Muscle layer of duodenum (tissue), 2 donors: ENCODE data around the gene CCL22.

Source experiments
- H3K27ac ChIP-seq: one replicate; pipeline ENCODE4 v1.7.0; 2013; ENCODE audit warnings: mild to moderate bottlenecking, low read length
- H3K27me3 ChIP-seq: one replicate; pipeline ENCODE4 v1.7.0; 2013; ENCODE audit warnings: low read depth, mild to moderate bottlenecking, control low read depth, low read length
- H3K36me3 ChIP-seq, 2 donors: one replicate each; pipeline ENCODE4 v1.7.0; 2013; ENCODE audit warnings: low read length in 2 of 2, control low read depth in 1 of 2, mild to moderate bottlenecking in 1 of 2; ENCODE audit not compliant: insufficient read depth in 2 of 2, control insufficient read depth in 1 of 2
- H3K4me1 ChIP-seq, 2 donors: one replicate each; pipeline ENCODE4 v1.7.0; 2013; ENCODE audit warnings: low read length in 2 of 2, mild to moderate bottlenecking in 2 of 2, control low read depth in 1 of 2, moderate library complexity in 1 of 2; ENCODE audit not compliant: insufficient read depth in 2 of 2, control insufficient read depth in 1 of 2
- H3K4me3 ChIP-seq, 2 donors: one replicate each; pipeline ENCODE4 v1.7.0; 2013; ENCODE audit warnings: low read length in 2 of 2, low read depth in 1 of 2, mild to moderate bottlenecking in 1 of 2
- H3K9me3 ChIP-seq, 2 donors: one replicate each; pipeline ENCODE4 v1.7.0; 2013; ENCODE audit warnings: low read length in 2 of 2, control low read depth in 1 of 2, mild to moderate bottlenecking in 1 of 2; ENCODE audit not compliant: control insufficient read depth in 1 of 2
- donor health status: healthy.

The CCL22 gene

DNA sequence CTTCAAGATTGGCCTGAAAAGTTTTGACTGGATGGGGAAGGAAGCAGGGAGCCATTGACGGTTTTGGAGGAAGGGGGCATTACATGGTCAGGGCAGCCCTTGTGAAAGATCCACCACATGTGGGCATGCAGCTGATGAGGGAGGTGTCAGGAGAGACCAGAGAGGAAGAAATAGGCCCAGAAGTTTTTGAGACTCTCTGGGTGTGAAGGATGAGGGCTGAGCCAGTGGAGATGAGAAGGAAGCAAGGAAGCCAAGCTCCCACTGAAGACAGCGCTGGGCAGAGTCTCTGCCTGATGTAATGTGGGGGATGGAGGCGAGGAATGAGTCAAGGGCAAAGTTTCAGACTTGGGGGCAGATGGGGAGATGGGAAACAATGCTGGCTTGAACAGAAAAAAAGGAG, 46.5 kb downstream of the CCL22 start:
- Histone ChIP-seq H3K27ac (no peak overlapping the region), H3K4me3 (no peak overlapping the region), H3K9me3 (no peaks in the 10 kb centered on the region), H3K27me3 (no peaks in the 10 kb centered on the region), H3K4me1 (no peaks in the 10 kb centered on the region), H3K36me3 (no peaks in the 10 kb centered on the region)

DNA sequence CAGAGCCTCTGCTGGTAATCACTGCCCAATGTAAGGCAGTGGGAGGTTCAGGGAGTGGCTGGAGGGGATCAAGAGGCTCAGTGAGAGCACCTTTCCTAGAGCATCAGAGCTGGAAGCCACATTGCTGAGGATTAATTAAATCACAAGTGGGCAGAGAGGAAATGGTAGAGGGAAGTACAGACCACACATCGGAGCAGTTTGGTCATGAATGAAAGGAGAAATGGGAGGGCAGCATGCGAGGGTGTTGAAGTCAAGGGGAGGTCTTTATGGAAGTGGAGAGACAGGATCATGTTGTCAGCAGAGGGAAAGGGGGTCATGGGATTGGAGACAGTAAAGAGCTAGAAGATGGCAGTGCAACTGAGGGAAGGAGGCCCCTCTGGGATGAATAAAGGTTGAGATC, 48.3 kb downstream of the CCL22 start:
- H3K4me1 ChIP-seq = no peaks in the 10 kb centered on the region
- no peaks in the 10 kb centered on the region for H3K36me3 ChIP-seq
- no peak overlapping the region for H3K4me3 ChIP-seq
- H3K9me3 ChIP-seq = no peaks in the 10 kb centered on the region
- no peaks in the 10 kb centered on the region for H3K27me3 ChIP-seq
- H3K27ac ChIP-seq = no peak overlapping the region

DNA sequence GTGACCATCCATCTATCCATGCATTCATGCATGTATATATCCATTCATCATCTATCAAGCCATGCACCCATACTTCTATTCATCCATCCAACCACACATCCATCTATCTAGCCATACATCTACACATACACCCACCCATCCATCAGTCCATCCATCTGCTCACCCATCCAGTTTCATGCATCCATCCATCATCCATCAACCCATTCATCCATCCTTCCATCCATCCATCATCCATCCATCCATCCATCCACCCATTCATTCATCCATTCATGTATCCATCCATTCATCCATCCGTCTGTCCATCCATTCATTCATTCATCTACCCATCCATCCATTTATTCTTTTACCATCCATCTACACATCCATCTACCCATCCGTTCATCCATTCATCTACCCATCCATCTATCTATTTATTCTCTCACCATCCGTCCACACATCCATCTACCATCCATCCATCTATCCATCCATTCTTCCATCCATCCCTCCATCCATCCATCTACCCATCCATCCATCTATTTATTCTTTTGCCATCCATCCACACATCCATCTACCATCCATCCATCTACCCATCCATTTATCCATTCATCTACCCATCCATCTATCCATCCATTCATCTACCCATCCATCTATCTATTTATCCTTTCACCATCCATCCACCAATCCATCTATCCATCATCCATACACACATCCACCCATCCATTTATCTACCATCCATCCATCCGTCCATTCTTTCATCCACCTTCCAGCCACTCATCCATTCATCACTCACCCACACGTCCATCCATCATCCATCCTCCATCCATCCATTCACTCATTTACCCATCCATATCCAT, 49.2 kb downstream of the CCL22 start:
- Histone ChIP-seq H3K4me3 (no peak overlapping the region), H3K36me3 (no peaks in the 10 kb centered on the region), H3K27me3 (no peaks in the 10 kb centered on the region), H3K27ac (no peak overlapping the region), H3K9me3 (no peaks in the 10 kb centered on the region), H3K4me1 (no peaks in the 10 kb centered on the region)

DNA sequence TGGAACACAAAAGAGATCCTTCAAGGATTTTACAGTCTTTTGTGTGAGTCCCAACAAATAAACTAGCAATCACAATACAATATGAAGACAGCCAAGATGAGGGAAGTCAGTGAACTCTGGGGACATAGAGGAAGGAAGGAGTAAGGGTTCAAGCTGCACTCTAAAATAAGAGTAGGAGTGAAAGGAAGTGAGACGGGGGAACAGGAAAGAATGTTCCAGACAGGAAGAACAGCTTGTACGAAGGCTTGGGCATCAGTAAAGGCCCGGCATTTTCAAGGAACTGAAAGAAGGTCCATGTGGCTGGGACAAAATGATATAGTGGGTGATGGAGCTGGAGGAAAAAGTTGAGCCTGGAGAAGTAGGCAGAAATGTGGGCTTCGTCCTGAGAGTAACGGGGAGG, 50.5 kb downstream of the CCL22 start:
- H3K4me1 ChIP-seq = no peaks in the 10 kb centered on the region
- H3K9me3 ChIP-seq = no peaks in the 10 kb centered on the region
- no peak overlapping the region for H3K4me3 ChIP-seq
- no peaks in the 10 kb centered on the region for H3K27me3 ChIP-seq
- H3K36me3 ChIP-seq = no peaks in the 10 kb centered on the region
- no peak overlapping the region for H3K27ac ChIP-seq

DNA sequence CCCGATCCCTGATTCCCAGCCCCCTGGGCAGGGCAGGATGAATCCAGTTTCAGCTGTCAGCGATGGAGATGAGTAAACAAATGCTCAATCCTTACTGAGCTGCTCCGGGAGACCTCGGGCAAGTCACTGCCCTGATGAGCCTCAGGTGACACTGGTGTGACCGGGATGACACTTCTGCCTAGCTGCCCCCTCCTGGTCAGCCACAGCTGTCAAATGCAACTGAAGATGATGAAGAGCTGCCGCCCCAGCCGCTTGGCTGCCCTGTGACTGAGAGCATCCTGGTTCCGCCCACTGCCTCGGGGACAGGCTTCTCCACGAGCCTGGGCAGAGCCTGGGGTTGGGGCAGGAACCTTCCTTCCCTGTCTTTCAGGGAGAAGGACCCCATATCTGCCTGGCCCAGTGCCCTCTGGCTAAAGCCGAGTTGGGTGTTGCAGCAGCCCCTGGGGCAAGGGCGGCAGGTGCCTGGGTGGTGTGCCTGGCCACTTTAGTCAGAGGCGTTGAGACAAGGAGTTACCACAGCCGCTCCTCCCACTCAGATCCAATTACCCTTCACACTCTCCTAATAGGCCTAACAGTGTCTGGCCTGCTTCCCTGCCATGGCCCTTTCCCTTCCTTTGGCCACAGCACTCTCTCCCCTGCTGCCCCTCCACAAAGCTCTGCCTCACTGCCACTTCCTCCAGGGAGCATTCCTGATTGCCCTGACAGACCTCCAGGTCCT, 51.4 kb downstream of the CCL22 start:
- H3K4me1 ChIP-seq = no peaks in the 10 kb centered on the region
- no peaks in the 10 kb centered on the region for H3K36me3 ChIP-seq
- H3K27ac ChIP-seq = no peak overlapping the region
- H3K9me3 ChIP-seq = no peaks in the 10 kb centered on the region
- H3K27me3 ChIP-seq = no peaks in the 10 kb centered on the region
- H3K4me3 ChIP-seq = no peak overlapping the region

DNA sequence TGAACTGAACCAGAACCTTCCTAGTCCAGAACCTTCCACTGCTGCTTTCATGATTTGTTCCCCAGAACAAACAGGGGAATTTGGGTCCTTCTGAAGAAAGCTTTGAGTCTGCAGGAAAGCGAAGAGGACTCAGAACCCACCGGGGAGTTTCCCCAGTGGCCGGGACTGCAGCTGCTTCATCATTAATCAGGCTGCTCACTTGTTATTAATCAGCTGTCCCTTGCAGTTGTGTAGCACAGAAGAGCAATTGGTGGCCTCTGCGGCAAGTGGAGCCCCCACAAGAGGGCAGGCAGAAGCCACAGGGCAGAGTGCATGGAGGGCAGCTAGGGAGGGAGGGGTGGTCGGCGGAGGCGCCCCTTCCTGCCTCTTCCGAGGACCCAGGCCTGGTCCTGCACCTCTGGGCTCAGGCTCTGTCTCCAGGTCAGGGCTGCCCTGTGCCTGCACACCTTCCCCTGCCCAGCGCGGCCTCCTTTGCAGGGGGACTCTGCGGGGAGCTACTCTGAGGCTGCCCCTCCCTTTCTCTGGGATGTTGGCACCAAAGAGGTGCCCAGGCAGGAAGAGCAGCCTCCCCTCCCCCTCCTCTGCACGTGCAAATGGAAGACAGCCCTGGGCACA, 52.9 kb downstream of the CCL22 start:
- Histone ChIP-seq H3K27ac (no peak overlapping the region), H3K27me3 (no peaks in the 10 kb centered on the region), H3K4me1 (no peaks in the 10 kb centered on the region), H3K4me3 (no peak overlapping the region), H3K9me3 (no peaks in the 10 kb centered on the region), H3K36me3 (no peaks in the 10 kb centered on the region)

DNA sequence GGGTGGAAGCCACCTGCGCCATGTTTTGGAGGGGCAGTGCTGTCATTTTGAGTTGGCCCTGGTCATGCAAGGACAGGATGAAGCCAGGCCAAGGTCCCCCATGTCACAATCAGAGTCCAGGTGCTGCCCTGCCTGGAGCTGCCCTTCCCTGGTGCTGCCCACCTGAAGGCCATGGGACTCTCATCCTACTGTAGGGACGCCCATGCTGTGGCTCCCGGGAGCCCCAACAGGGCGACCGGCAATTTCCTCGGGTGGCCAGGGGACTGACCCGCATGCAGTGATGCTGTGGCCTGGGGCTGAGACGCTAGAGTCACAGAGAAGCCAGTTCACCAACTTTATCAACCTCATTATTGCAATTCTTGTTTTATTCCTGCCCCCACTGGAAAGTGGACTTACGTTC, 54.0 kb downstream of the CCL22 start:
- Histone ChIP-seq H3K9me3 (no peaks in the 10 kb centered on the region), H3K27ac (no peak overlapping the region), H3K27me3 (no peaks in the 10 kb centered on the region), H3K4me3 (no peak overlapping the region), H3K4me1 (peaks cover 5 to 10% of the 10 kb centered on the region in 2 donors), H3K36me3 (no peaks in the 10 kb centered on the region)

DNA sequence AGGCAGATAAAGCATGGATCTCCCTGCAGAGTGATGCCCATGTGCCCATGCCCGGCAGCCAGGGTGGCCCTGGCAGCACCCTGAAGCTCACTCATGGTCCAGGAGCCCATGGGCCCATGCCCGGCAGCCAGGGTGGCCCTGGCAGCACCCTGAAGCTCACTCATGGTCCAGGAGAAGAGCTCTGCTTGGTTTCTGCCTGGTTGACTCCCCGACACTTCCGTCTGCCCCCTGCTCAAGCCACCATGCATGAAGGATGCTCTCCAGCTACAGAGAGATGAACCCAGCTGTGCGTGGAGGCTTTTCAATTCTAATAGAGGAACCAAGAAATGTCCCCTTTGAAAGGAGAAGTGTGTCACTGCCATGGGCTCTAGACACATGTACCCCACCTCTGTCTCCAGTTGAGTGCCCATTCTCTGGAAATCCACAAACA, 54.7 kb downstream of the CCL22 start:
- Histone ChIP-seq H3K9me3 (no peaks in the 10 kb centered on the region), H3K27me3 (no peaks in the 10 kb centered on the region), H3K4me3 (no peak overlapping the region), H3K4me1 (peaks cover 5 to 10% of the 10 kb centered on the region in 2 donors), H3K36me3 (no peaks in the 10 kb centered on the region), H3K27ac (no peak overlapping the region)

DNA sequence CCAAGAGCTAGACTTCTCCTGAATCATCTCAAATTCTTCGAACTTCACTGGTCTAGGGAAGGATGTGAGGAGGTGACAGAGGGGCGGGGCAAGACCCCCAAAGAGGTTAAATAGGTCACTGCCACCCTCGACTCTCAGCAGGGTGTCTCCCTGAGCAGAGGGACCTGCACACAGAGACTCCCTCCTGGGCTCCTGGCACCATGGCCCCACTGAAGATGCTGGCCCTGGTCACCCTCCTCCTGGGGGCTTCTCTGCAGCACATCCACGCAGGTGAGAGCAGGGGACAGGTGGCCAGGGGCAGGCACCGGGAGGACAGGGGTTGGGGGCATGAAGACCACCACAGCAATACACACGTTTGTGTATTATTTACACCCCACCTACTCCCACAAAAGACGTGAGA, 55.1 kb downstream of the CCL22 start:
- Histone ChIP-seq H3K27ac (no peak overlapping the region), H3K4me1 (peaks cover 8 to 13% of the 10 kb centered on the region in 2 donors), H3K27me3 (no peaks in the 10 kb centered on the region)

More for the DNA sequence above, 55.1 kb downstream of the CCL22 start:
- Histone ChIP-seq H3K9me3 (no peaks in the 10 kb centered on the region), H3K4me3 (no peak overlapping the region), H3K36me3 (no peaks in the 10 kb centered on the region)
